ENCODE data around the gene WDR70. TPM values are rescaled to one million over a fixed set of nuclear protein-coding genes. Genes with fewer than 3 reads are reported as not detected.

WDR70 gene
- total and polyA plus RNA-seq, 10 of the 15 experiments (the other 5 are each of a cell fraction or from before 2014, with no cell fraction given), result 10.9 to 33.6 (median 29.1) TPM

DNA sequence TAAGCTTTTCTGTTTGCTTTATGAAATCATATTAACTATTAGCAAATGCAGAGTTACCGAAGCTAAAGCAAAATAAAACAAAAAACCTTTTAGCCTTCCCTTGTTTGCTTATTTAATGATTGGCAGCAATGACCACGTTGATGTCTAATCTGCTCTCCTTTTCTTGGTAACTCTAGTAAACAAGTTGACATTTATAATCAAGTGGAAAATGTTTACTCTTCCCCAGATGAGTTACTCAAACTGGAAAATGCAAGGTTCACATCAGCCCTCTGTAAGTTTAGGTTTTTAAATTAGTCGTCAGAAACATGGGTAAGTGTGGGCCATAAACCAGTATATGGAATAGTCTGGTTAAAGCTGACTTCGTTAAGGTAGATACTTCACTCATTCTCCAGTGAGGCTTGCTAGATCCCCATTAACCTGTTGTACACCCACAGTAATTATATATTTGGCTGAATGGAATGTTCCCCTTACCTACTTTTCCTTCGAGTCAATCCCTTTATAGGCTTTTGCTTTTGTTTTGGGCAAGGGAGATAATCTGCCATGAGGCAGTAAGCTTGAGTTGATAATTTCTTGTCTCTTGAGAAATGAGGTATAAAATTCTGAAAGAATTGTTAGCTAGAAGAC is 359.9 kb downstream of the WDR70 start (continued):
- TF ChIP-seq ETV6 (conservative IDR thresholded peaks at IDR 0.05 in 1 of 2, IDR thresholded peaks at IDR 0.05 in 1 of 2; ENCODE audit: borderline replicate concordance in 1 of 2, low read depth in 1 of 2) (no peak), EED (IDR thresholded peaks at IDR 0.05; ENCODE audit: low read depth) (no peak), EGR1 (IDR thresholded peaks at IDR 0.05; ENCODE audit: borderline replicate concordance in 1 of 2, low read depth in 2 of 2, low read length in 2 of 2) (no peak), CREM (IDR thresholded peaks at IDR 0.05; ENCODE audit: low read depth) (no peak), CHD2 (IDR thresholded peaks at IDR 0.05; ENCODE audit: borderline replicate concordance, low read depth, low read length) (no peak), YBX1 (IDR thresholded peaks at IDR 0.05) (no peak), IKZF1 (conservative IDR thresholded peaks at IDR 0.05) (no peak)
- TF ChIP-seq, protein P1, sequence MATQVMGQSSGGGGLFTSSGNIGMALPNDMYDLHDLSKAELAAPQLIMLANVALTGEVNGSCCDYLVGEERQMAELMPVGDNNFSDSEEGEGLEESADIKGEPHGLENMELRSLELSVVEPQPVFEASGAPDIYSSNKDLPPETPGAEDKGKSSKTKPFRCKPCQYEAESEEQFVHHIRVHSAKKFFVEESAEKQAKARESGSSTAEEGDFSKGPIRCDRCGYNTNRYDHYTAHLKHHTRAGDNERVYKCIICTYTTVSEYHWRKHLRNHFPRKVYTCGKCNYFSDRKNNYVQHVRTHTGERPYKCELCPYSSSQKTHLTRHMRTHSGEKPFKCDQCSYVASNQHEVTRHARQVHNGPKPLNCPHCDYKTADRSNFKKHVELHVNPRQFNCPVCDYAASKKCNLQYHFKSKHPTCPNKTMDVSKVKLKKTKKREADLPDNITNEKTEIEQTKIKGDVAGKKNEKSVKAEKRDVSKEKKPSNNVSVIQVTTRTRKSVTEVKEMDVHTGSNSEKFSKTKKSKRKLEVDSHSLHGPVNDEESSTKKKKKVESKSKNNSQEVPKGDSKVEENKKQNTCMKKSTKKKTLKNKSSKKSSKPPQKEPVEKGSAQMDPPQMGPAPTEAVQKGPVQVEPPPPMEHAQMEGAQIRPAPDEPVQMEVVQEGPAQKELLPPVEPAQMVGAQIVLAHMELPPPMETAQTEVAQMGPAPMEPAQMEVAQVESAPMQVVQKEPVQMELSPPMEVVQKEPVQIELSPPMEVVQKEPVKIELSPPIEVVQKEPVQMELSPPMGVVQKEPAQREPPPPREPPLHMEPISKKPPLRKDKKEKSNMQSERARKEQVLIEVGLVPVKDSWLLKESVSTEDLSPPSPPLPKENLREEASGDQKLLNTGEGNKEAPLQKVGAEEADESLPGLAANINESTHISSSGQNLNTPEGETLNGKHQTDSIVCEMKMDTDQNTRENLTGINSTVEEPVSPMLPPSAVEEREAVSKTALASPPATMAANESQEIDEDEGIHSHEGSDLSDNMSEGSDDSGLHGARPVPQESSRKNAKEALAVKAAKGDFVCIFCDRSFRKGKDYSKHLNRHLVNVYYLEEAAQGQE (IDR thresholded peaks at IDR 0.05; ENCODE audit: low read depth, low read length), result no peak

DNA sequence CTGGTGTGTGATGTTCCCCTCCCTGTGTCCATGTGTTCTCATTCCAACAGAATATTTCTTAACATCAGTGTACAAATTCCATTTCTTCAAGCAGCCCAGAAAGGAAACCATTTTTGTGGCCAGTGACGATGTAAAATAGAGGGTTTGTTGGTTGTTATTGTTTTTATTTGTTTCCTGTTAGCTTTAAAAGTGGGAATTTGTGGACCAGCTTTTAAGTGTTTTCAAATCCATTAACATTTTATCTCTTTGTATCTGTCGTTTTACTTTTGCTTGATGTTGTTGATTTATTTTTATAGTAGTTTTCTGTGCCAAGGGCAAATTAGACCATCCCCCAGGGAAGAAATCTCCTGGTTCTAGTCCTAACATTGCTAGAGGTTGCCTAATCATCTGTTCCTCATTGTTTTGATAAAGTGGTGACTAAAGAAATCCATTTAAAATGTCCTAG is 360.7 kb downstream of the WDR70 start:
- no peaks in the 10 kb centered on the region for H3K79me2 ChIP-seq (ENCODE audit: control insufficient read depth, insufficient read depth, low read length)
- TF ChIP-seq JUNB (IDR thresholded peaks at IDR 0.05), result no peak
- TF ChIP-seq YBX1 (IDR thresholded peaks at IDR 0.05), result no peak
- no peak for TF ChIP-seq IRF4 (IDR thresholded peaks at IDR 0.05; ENCODE audit: low read depth, low read length)
- TF ChIP-seq, protein P2, sequence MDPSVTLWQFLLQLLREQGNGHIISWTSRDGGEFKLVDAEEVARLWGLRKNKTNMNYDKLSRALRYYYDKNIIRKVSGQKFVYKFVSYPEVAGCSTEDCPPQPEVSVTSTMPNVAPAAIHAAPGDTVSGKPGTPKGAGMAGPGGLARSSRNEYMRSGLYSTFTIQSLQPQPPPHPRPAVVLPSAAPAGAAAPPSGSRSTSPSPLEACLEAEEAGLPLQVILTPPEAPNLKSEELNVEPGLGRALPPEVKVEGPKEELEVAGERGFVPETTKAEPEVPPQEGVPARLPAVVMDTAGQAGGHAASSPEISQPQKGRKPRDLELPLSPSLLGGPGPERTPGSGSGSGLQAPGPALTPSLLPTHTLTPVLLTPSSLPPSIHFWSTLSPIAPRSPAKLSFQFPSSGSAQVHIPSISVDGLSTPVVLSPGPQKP (IDR thresholded peaks at IDR 0.05; ENCODE audit: low read depth, low read length), result no peak
- no peak for TF ChIP-seq PAX5 (IDR thresholded peaks at IDR 0.05; ENCODE audit: borderline replicate concordance, low read depth, low read length)
- TF ChIP-seq POU2F2 (IDR thresholded peaks at IDR 0.05; ENCODE audit: borderline replicate concordance, low read depth, low read length), result no peak
- TF ChIP-seq RELA (IDR thresholded peaks at IDR 0.05; ENCODE audit: borderline replicate concordance, partially characterized antibody), result no peak
- TF ChIP-seq CREM (IDR thresholded peaks at IDR 0.05; ENCODE audit: low read depth), result no peak
- no peak for TF ChIP-seq CHD2 (IDR thresholded peaks at IDR 0.05; ENCODE audit: borderline replicate concordance, low read depth, low read length)
- no peak for TF ChIP-seq NR2C1 (IDR thresholded peaks at IDR 0.05)
- intact Hi-C loops (cut with micrococcal nuclease; ENCODE audit: unreplicated experiment), result no loop called here

More for the DNA sequence above, 360.7 kb downstream of the WDR70 start:
- DNase-seq (ENCODE audit: low read depth, low spot score) (no peak), FAIRE-seq (no peak), ATAC-seq (no peak)
- Histone ChIP-seq H4K20me1 (ENCODE audit: control insufficient read depth, insufficient read depth) (no peaks in the 10 kb centered on the region), H3K4me1 (ENCODE audit: control insufficient read depth, insufficient read depth, low read length) (peaks cover 6% of the 10 kb centered on the region), H3K9me3 (replicated peaks; ENCODE audit: control insufficient read depth, insufficient read depth, low read length) (no peaks in the 10 kb centered on the region; the same call in 2 of the 3 replicates), H3K36me3 (ENCODE audit: control insufficient read depth in 2 of 2, insufficient read depth in 2 of 2, low read length in 1 of 2) (peaks cover 0 to 3% of the 10 kb centered on the region in 2 experiments; a peak in 1 of 4 replicates), H3K27ac (ENCODE audit: control insufficient read depth, insufficient read depth) (no peak overlapping the region), H3K4me2 (ENCODE audit: control insufficient read depth, insufficient read depth) (no peak overlapping the region), H3K9ac (ENCODE audit: control insufficient read depth, insufficient read depth, low read length) (no peak overlapping the region), H3K4me3 (no peak overlapping the region), H2AFZ (ENCODE audit: control insufficient read depth, low read depth, low read length) (no peak overlapping the region), H3K27me3 (replicated peaks in 1 of 2; ENCODE audit: control insufficient read depth in 2 of 2, insufficient read depth in 2 of 2, low read length in 1 of 2) (no peaks in the 10 kb centered on the region)
- in situ Hi-C loops (cut with MboI), result no loop called here
- RAD21 ChIA-PET (ENCODE audit: unreplicated experiment), result interaction anchor here (1.2 to 1.4 kb wide), 2 partner anchors 12 to 17 kb away, joined by 3 read pairs; no protein-coding TSS in a partner anchor
- SMC1A ChIA-PET (ENCODE audit: uncharacterized antibody, unreplicated experiment), result interaction anchor here (1.6 to 2.0 kb wide), 3 partner anchors 10 to 21 kb away, joined by 5 to 9 read pairs (median 8); no protein-coding TSS in a partner anchor
- POLR2A ChIA-PET, result interaction anchor here (0.6 kb wide), 1 partner anchor 708 kb away, joined by 3 read pairs; no protein-coding TSS in a partner anchor
- WGBS (ENCODE audit: insufficient coverage, insufficient replicate concordance, low lambda C conversion rate, missing lambda C conversion rate), result 98% methylated on average over 2 of the region's 2 CpGs
- no TSS peak for BruUV-seq (replicated peaks)
- CTCF ChIA-PET, result interaction anchor here (0.8 to 1.5 kb wide), 2 partner anchors 35 to 326 kb away, joined by 4 read pairs; no protein-coding TSS in a partner anchor

Measured in GM12878 (cell line).